T47D (cell line): ENCODE measurements around the gene HOXD13.

Experiments
- DNase-seq, 2 experiments: peaks; one replicate each; pipeline versions ENCODE4 v3.0.0 to v3.0.0-alpha.2; 2011 to 2012; ENCODE audit warnings: low read depth in 1 of 2, low spot score in 1 of 2
- JUND ChIP-seq: IDR thresholded peaks from 2 replicates; pipeline ENCODE4 v1.6.1; 2012; ENCODE audit warnings: low read depth
- in situ Hi-C: cut with HindIII; loops from 2 replicates; pipeline ENCODE4 v1.10.0; 2016; ENCODE audit warnings: low sequenced_read_pairs, low pct_unique_long_range_greater_than_20kb

Gene HOXD13

DNA sequence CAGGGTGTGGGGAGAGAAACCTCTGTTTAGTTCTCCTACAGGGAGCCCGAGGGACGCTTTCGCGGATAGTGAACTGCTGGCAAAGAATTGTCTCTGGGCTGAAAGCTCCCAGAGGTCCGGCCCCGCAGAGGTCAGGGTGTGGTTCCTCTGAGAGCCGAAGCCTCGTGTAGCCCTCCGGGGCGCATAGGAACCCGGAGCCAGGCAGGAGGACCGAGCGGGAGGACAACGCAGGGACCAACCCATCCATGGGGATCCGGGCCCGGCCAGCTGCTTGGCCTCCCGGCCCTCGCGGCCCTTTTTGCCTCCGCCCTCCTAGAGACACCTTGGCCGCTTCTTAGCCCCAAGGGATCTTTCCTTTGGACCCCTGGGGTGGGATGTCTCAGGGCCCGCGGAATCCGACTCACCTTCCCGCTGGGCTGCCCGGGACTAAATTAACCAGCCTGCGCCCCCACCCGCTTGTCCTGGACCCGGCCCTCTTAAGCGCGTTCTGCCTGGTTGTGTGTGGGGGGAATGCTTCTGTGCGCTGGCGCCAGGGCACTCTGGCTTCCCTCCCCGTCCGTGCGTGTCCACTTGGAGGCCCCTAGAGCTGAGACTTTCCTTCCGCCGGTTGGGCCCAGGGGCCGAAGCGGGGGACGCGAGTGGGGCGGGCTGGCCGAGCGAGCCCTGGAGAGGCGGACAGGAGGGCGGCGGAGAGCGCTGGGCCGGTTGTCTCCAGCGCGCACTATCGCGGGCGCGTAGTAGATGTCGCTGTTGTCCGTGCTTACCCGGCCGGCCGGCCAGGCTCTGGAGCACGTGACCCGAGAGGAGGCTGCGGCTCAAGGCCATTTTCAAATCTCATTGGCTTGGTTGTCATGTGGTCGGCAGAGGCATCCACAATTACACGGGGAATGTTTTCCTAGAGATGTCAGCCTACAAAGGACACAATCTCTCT is 23.6 kb downstream of the HOXD13 start, which contains the start of gene HOXD10:
Gene HOXD10 (plus strand): TSS at position 896 of the 931 bp plus-strand sequence. CDS start 56 bp downstream, outside the sequence.
- TF ChIP-seq JUND, result no peak
- in situ Hi-C loops, result no loop called here
- no peak for DNase-seq

DNA sequence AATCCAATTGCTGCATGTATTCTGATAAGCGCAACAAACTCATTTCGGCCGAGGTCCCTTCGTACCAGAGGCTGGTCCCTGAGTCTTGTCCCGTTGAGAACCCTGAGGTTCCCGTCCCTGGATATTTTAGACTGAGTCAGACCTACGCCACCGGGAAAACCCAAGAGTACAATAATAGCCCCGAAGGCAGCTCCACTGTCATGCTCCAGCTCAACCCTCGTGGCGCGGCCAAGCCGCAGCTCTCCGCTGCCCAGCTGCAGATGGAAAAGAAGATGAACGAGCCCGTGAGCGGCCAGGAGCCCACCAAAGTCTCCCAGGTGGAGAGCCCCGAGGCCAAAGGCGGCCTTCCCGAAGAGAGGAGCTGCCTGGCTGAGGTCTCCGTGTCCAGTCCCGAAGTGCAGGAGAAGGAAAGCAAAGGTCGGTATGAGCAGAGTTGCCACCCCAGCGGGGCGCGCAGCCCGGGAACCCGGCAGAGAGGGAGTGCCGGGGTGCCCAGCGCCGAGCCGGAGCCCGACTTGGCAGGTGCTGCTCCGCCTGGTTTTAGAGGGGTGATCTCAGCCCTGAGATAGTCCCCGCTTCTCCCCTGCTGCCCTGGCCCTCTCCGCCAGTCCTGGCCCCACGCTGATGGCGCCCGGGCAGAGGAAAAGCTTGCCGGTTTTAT is 24.8 kb downstream of the HOXD13 start:
- DNase-seq, result no peak
- in situ Hi-C loops, result no loop called here
- no peak for TF ChIP-seq JUND

DNA sequence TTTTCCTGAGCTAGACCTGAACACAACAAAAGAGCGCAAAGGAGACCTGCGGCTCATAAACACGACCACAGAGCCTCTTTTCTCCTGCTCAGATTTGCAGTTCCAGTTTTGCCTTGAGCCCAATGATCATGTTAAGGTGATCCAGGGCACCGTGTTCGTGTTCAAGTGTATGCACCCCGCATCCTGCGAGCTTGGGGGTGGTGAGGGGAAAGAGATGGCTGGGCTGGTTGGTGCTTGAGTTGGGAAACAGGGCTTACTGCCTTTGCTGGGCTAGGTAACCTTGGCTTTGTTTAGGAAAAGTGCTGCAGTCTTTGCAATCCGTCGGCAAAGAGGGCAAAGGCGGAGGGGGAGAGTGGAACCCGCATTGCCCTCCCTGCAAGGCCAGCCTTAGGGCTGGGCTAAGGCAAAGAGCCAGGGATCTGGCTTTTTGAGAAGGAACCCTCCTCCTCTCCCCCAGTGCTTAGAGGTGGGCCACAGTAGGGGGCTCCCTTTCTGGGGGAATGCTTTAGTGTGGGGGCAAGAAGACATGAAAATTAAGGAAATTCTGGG is 25.4 kb downstream of the HOXD13 start:
- DNase-seq, result no peak
- no peak for TF ChIP-seq JUND
- in situ Hi-C loops, result no loop called here

DNA sequence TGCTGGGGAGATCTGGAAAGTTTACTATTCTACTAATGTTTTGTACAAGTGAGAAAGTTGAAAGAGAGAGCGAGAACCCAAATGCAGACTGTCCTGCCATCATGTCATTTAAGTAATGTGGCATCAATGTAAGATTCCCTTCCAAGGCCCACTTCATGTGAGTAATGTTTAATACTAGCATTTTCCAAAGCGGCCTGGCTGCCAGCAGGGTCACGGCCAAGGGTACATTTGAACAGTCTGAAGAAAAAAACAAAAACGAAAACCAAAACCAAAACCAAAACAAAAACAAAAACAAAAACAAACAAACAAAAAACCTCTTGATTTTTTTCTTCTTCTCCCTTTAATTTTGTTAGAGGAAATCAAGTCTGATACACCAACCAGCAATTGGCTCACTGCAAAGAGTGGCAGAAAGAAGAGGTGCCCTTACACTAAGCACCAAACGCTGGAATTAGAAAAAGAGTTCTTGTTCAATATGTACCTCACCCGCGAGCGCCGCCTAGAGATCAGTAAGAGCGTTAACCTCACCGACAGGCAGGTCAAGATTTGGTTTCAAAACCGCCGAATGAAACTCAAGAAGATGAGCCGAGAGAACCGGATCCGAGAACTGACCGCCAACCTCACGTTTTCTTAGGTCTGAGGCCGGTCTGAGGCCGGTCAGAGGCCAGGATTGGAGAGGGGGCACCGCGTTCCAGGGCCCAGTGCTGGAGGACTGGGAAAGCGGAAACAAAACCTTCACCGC is 26.2 kb downstream of the HOXD13 start:
- TF ChIP-seq JUND, result no peak
- in situ Hi-C loops, result no loop called here
- peak; percentile 77 to 81 for DNase-seq

DNA sequence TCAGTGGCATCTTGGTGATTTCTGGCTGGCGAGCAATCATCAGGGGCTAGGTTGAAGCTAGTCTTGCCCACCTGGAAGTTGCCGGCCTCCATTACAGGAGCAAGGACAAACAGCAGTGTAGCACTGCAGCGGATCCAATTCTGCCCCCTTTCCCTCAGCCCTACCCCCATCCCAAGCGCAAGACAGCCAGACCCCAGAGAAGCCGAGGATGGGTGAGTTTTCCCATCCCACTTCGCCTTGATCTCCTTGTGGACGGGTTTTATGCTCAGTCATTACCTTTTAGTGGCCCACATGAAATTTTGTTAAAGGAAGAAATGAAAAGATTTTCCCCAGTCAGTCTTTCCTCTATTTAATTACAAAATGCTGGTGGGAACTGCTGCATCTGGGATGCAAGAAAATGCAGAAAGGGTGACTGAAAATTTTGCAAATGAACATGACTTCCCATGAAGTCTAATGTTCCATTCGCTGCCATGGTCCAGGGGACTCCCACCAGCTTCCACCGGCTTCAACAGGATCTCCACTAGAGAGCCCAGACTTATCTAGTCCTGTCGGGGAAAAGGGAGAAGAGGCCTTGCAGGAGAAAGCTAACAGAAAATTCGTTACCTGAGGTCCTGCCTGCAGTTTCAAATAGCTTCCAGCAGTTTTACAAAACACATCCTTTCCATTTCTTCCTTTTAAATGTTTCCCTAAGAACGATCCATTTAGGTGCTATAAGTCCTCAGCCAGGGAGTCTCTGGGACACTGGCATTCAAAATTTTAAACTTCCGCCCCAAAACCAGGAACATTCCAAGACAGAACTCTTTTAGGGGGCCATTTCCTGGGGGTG is 28.1 kb downstream of the HOXD13 start:
- no peak for DNase-seq
- in situ Hi-C loops, result no loop called here
- TF ChIP-seq JUND, result no peak

DNA sequence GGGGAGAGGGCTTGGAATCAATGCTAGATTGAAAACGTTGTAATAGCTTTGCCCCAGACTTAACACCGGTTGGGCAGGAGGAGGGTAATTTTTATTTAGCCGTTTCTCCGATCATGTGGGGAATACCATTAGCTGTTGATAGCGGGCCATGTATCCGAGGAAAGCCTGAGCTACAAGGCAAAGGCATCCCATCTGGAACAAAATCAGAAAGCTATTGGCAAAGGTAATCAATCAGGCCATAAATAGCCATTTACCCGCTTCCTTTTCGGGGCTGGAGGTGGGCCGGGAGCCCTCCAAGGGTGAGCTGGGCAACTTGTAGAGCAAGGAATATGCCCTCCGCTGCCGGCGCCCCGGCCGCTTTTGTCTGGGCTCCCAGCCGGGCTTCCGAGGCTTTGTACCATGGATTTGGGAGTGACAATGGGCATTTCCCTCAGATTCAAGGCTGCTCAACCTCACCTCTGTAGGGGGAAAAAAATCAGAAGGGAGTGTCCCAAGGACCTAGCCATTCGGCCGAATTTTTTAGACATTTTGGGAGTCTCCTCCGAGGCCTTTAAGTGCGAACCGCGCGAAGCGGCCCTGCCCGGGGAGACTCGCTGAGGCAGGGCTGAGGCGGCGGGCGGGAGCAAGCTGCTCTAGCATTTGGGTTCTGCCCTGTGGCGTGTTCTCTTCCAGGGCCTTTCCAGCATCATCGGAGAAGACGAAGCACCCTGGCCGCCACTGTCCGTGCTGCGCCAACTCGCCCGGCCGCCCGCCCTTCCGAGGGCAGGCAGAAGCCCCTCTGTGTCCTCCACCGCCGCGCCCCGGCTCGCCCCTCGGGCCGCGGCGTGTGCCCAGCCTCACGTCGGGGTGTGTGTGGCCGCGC is 28.9 kb downstream of the HOXD13 start:
- no peak for DNase-seq
- in situ Hi-C loops, result no loop called here
- TF ChIP-seq JUND, result no peak

DNA sequence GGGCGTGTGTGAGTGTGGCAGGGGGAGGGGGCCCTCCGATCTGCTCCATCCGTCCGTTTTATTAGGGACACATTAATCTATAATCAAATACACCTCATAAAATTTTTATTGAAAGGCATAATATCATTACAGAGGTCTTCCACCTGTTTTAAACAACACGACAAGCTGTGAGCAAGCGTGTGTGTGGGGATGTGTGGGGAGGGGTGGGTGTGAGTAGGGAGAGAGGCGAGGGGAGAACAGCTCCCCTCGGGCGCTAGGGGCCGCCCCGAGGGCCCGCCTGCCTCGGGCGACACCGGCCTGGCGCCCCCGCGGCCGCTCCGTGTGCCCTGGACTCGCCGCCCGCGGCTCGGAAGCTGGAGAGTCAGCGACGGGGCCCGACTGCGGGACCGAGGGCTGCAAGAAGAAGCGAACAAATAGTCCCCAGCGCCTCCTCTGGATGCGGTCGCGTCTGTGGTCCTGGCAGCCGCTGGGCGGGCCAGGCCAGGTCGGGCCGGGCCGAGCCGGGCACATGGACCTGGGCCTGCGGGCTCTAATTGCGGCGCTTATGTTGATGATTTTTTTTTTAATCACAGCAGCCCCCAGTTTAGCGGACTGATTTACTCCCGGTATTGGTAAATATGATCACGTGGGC is 29.6 kb downstream of the HOXD13 start:
- in situ Hi-C loops, result no loop called here
- TF ChIP-seq JUND, result no peak
- no peak for DNase-seq

DNA sequence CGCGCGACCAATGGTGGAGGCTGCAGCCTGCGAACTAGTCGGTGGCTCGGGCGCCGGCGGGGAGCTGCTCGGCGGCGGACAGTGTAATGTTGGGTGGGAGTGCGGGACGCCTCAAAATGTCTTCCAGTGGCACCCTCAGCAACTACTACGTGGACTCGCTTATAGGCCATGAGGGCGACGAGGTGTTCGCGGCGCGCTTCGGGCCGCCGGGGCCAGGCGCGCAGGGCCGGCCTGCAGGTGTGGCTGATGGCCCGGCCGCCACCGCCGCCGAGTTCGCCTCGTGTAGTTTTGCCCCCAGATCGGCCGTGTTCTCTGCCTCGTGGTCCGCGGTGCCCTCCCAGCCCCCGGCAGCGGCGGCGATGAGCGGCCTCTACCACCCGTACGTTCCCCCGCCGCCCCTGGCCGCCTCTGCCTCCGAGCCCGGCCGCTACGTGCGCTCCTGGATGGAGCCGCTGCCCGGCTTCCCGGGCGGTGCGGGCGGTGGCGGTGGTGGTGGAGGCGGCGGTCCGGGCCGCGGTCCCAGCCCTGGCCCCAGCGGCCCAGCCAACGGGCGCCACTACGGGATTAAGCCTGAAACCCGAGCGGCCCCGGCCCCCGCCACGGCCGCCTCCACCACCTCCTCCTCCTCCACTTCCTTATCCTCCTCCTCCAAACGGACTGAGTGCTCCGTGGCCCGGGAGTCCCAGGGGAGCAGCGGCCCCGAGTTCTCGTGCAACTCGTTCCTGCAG is 30.3 kb downstream of the HOXD13 start, which contains the start of gene HOXD9:
Gene HOXD9 (plus strand): TSS at position 37 of the 728 bp plus-strand sequence. CDS start 50 bp downstream, at position 87.
- in situ Hi-C loops, result no loop called here
- no peak for DNase-seq
- TF ChIP-seq JUND, result no peak

DNA sequence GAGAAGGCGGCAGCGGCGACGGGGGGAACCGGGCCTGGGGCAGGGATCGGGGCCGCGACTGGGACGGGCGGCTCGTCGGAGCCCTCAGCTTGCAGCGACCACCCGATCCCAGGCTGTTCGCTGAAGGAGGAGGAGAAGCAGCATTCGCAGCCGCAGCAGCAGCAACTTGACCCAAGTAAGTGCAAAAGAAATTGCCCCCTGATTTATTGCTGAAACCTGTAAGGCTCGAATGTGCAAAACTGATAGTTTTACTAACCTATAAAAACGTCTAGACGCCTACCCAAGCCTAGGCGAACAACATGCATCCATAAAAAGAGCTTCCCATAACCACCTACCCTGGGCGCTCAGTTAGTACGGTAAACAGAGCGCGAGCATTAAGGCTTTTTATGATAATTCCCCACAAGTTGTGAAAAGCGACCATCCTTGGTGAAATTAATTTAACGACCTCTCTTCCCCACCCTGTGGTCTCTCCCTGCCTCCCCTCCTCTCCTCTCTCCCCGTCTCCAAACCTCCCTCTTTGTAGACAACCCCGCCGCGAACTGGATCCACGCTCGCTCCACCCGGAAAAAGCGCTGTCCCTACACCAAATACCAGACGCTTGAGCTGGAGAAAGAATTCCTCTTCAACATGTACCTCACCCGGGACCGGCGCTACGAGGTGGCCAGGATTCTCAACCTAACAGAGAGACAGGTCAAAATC is 31.0 kb downstream of the HOXD13 start:
- in situ Hi-C loops, result no loop called here
- no peak for TF ChIP-seq JUND
- DNase-seq, result no peak
